CD14-positive monocyte (primary cell): ENCODE results near the gene DCAF8L1. TPM values are rescaled to one million over a fixed set of nuclear protein-coding genes. Genes with fewer than 3 reads are reported as not detected.

Experiments
- DNase-seq, 3 donors: peaks; one replicate each; pipeline ENCODE4 v3.0.0-alpha.2; 2011 to 2022
- H2AFZ ChIP-seq: 2 replicates; pipeline ENCODE4 v1.6.0; 2012; ENCODE audit warnings: mild to moderate bottlenecking, low read depth, low read length, inconsistent platforms; ENCODE audit not compliant: insufficient read depth, poor library complexity, severe bottlenecking
- H3K27ac ChIP-seq, 2 donors: 1 replicate in 1 of 2; 2 replicates in 1 of 2; pipeline ENCODE4 v1.5.1; 2012 to 2013; ENCODE audit warnings: low read length in 2 of 2, control low read depth in 1 of 2, inconsistent platforms in 1 of 2, low read depth in 1 of 2, mild to moderate bottlenecking in 1 of 2
- H3K27me3 ChIP-seq, 2 donors: one replicate each; pipeline versions ENCODE4 v1.6.0 to v1.6.1; 2011 to 2013; ENCODE audit warnings: low read length in 2 of 2; ENCODE audit not compliant: control insufficient read depth in 2 of 2, insufficient read depth in 2 of 2
- H3K36me3 ChIP-seq, 2 donors: replicated peaks in 1 of 2; 1 replicate in 1 of 2; 2 replicates in 1 of 2; pipeline versions ENCODE4 v1.5.1 to v1.6.1; 2012 to 2013; ENCODE audit warnings: low read length in 2 of 2, control low read depth in 1 of 2, inconsistent platforms in 1 of 2, mild to moderate bottlenecking in 1 of 2; ENCODE audit not compliant: insufficient read depth in 2 of 2, control insufficient read depth in 1 of 2
- H3K4me1 ChIP-seq, 2 donors: 1 replicate in 1 of 2; 2 replicates in 1 of 2; pipeline versions ENCODE4 v1.5.1 to v1.6.1; 2012 to 2013; ENCODE audit warnings: low read length in 2 of 2, control low read depth in 1 of 2, inconsistent platforms in 1 of 2, mild to moderate bottlenecking in 1 of 2, moderate library complexity in 1 of 2; ENCODE audit not compliant: insufficient read depth in 2 of 2, control insufficient read depth in 1 of 2
- H3K4me2 ChIP-seq: replicated peaks from 2 replicates; pipeline ENCODE3; 2012; ENCODE audit warnings: low read length, moderate library complexity, mild to moderate bottlenecking; ENCODE audit not compliant: poor library complexity, severe bottlenecking; ENCODE audit errors: extremely low read depth
- H3K4me3 ChIP-seq, 3 experiments: fragments of 200-600 bp in 1 of 3; sonication (generic) in 1 of 3; replicated peaks in 1 of 3; 1 replicate in 2 of 3; 2 replicates in 1 of 3; pipeline ENCODE4 v1.5.1; 2011 to 2013; ENCODE audit warnings: low read length in 3 of 3, mild to moderate bottlenecking in 3 of 3, control low read depth in 2 of 3, low read depth in 2 of 3, inconsistent platforms in 1 of 3, moderate library complexity in 1 of 3
- H3K79me2 ChIP-seq: 2 replicates; pipeline ENCODE4 v1.6.0; 2012; ENCODE audit warnings: mild to moderate bottlenecking, control low read depth, inconsistent platforms, low read length, moderate library complexity; ENCODE audit not compliant: insufficient read depth
- H3K9ac ChIP-seq: 2 replicates; pipeline ENCODE4 v1.6.0; 2017; ENCODE audit warnings: low read length, mild to moderate bottlenecking; ENCODE audit not compliant: insufficient read depth, poor library complexity, severe bottlenecking
- H3K9me3 ChIP-seq, 2 donors: replicated peaks in 1 of 2; 1 replicate in 1 of 2; 2 replicates in 1 of 2; pipeline versions ENCODE4 v1.5.1 to v1.6.1; 2012 to 2013; ENCODE audit warnings: low read length in 2 of 2, control low read depth in 1 of 2; ENCODE audit not compliant: control insufficient read depth in 1 of 2, insufficient read depth in 1 of 2
- H4K20me1 ChIP-seq: 2 replicates; pipeline ENCODE4 v1.6.0; 2012; ENCODE audit warnings: mild to moderate bottlenecking, low read length, control low read depth, moderate library complexity; ENCODE audit not compliant: insufficient read depth
- H3K27ac Mint-ChIP-seq, 7 donors: one replicate each; pipeline ENCODE4 v1.8.0; 2020; ENCODE audit warnings: mild to moderate bottlenecking in 7 of 7, mixed read lengths in 7 of 7, moderate library complexity in 6 of 7, inconsistent platforms in 2 of 7
- H3K27me3 Mint-ChIP-seq, 3 donors: one replicate each; pipeline ENCODE4 v1.8.0; 2021 to 2022; ENCODE audit warnings: low read depth in 3 of 3, mild to moderate bottlenecking in 3 of 3, mixed read lengths in 3 of 3, moderate library complexity in 3 of 3, inconsistent platforms in 1 of 3
- H3K36me3 Mint-ChIP-seq, 2 donors: one replicate each; pipeline ENCODE4 v1.8.0; 2020; ENCODE audit warnings: mixed read lengths in 2 of 2, inconsistent platforms in 1 of 2, mild to moderate bottlenecking in 1 of 2
- H3K4me1 Mint-ChIP-seq: one replicate; pipeline ENCODE4 v1.8.0; 2020; ENCODE audit warnings: mild to moderate bottlenecking, mixed read lengths
- H3K4me3 Mint-ChIP-seq, 2 donors: one replicate each; pipeline ENCODE4 v1.8.0; 2020; ENCODE audit warnings: mild to moderate bottlenecking in 2 of 2, mixed read lengths in 2 of 2, moderate library complexity in 1 of 2
- H3K9me3 Mint-ChIP-seq, 7 donors: one replicate each; pipeline ENCODE4 v1.8.0; 2020 to 2022; ENCODE audit warnings: mixed read lengths in 7 of 7, mild to moderate bottlenecking in 6 of 7, moderate library complexity in 6 of 7, inconsistent platforms in 2 of 7
- CTCF ChIP-seq: fragments of 200-600 bp; IDR thresholded peaks from one replicate; pipeline ENCODE4 v1.8.0; 2022; ENCODE audit warnings: antibody characterized with exemption, mild to moderate bottlenecking
- WGBS: methylation state at CpG from one replicate; pipeline ENCODE4 v1.1.5; 2013; ENCODE audit warnings: missing lambda C conversion rate; ENCODE audit not compliant: insufficient coverage; 5-methylcytosine and 5-hydroxymethylcytosine counted together
- intact Hi-C, 2 donors: fragments of 100-400 bp; cut with micrococcal nuclease; formaldehyde crosslinking; loops; one replicate each; pipeline versions ENCODE4 v1.15.0 to v1.15.1; 2023
- polyA plus RNA-seq, 3 donors: library from polyadenylated mRNA; depleted of rRNA in 1 of 3; unstranded in 2 of 3; stranded (reverse) in 1 of 3; fragments of 300-500 nt in 2 of 3; fragments of >200 nt in 1 of 3; fragmentation: Illumina TruSeq in 2 of 3; gene quantifications; 1 replicate in 2 of 3; 2 replicates in 1 of 3; pipeline ENCODE4 v1.2.3, GENCODE V29; 2012 to 2021

The DCAF8L1 gene
- polyA plus RNA-seq, 3 donors, result not detected

- H3K4me1 Mint-ChIP-seq, result no peaks in the 10 kb centered on the region
- Histone ChIP-seq H4K20me1 (no peaks in the 10 kb centered on the region), H3K79me2 (no peaks in the 10 kb centered on the region), H3K27me3 (no peaks in the 10 kb centered on the region), H3K4me3 (no peak overlapping the region), H3K9me3 (no peaks in the 10 kb centered on the region), H3K36me3 (no peaks in the 10 kb centered on the region), H2AFZ (no peak overlapping the region), H3K4me1 (no peaks in the 10 kb centered on the region), H3K27ac (no peak overlapping the region), H3K9ac (no peak overlapping the region), H3K4me2 (no peak overlapping the region)
- no peaks in the 10 kb centered on the region for H3K36me3 Mint-ChIP-seq
- no peak overlapping the region for H3K4me3 Mint-ChIP-seq
- TF ChIP-seq CTCF, result no peak
- intact Hi-C loops, result no loop called here
- WGBS, result no CpG with 5 or more reads among the region's 1 CpG
- peaks cover 0 to 6% (median 3%) of the 10 kb centered on the region in 7 donors for H3K9me3 Mint-ChIP-seq
- DNase-seq, result no peak
- no peak overlapping the region for H3K27ac Mint-ChIP-seq
- H3K27me3 Mint-ChIP-seq, result no peaks in the 10 kb centered on the region
Observed at GRCh38 chrX:27953171-27953570, 28.1 kb downstream of the DCAF8L1 start.

GRCh38 chrX:27933361-27933760 is 47.9 kb downstream of the DCAF8L1 start:
- DNase-seq, result no peak
- Histone ChIP-seq H3K27me3 (no peaks in the 10 kb centered on the region), H3K9ac (no peak overlapping the region), H3K27ac (no peak overlapping the region), H3K36me3 (no peaks in the 10 kb centered on the region), H3K4me3 (no peak overlapping the region), H3K4me1 (no peaks in the 10 kb centered on the region), H3K4me2 (no peak overlapping the region), H4K20me1 (no peaks in the 10 kb centered on the region), H3K9me3 (no peaks in the 10 kb centered on the region), H2AFZ (no peak overlapping the region), H3K79me2 (no peaks in the 10 kb centered on the region)
- peaks cover 5% of the 10 kb centered on the region for H3K4me1 Mint-ChIP-seq
- no peak for TF ChIP-seq CTCF
- no CpG with 5 or more reads among the region's 4 CpGs for WGBS
- H3K4me3 Mint-ChIP-seq, result no peak overlapping the region
- intact Hi-C loops, result no loop called here
- no peaks in the 10 kb centered on the region for H3K27me3 Mint-ChIP-seq
- no peak overlapping the region for H3K27ac Mint-ChIP-seq
- H3K36me3 Mint-ChIP-seq, result no peaks in the 10 kb centered on the region
- H3K9me3 Mint-ChIP-seq, result peaks cover 0 to 2% (median 0%) of the 10 kb centered on the region in 7 donors

Other genes with a start within 250 kb of the DCAF8L1 start
- gene MAGEB10, start 173.5 kb downstream of the DCAF8L1 start, polyA plus RNA-seq, result not detected